AG04449 (cell line): ENCODE data around the gene YY2.

Experiments used
- CTCF ChIA-PET: fragments of 350-600 bp; formaldehyde crosslinking; extraction: SDS; loops from one replicate; lab custom pipeline; 2021; ENCODE audit warnings: antibody characterized with exemption; lab: Yijun Ruan, JAX
- POLR2A ChIA-PET: fragments of 400-600, 350-600 bp; formaldehyde crosslinking; extraction: SDS; loops from one replicate; lab custom pipeline; 2020; ENCODE audit warnings: antibody characterized with exemption, inconsistent platforms; lab: Yijun Ruan, JAX
- DNase-seq: peaks from one replicate; pipeline ENCODE4 v3.0.0-alpha.2; 2010; ENCODE audit warnings: low read depth, low spot score
- H3K4me3 ChIP-seq: 2 replicates; pipeline ENCODE4 v1.5.1; 2011; ENCODE audit warnings: low read depth, mild to moderate bottlenecking, control low read depth, low read length
- CTCF ChIP-seq: IDR thresholded peaks from one replicate; pipeline ENCODE4 v1.5.1; 2011; ENCODE audit warnings: mild to moderate bottlenecking, moderate library complexity, low read length, control low read depth, inconsistent platforms; ENCODE audit not compliant: insufficient read depth; ENCODE audit errors: missing control alignments

YY2 gene

GRCh38 chrX:21843179-21843578, 12.6 kb upstream of the YY2 start:
- POLR2A ChIA-PET, result no interaction called here
- CTCF ChIA-PET, result no interaction called here
- no peak overlapping the region for H3K4me3 ChIP-seq

GRCh38 chrX:21845096-21845495, 10.7 kb upstream of the YY2 start:
- DNase-seq, result no peak
- TF ChIP-seq CTCF, result no peak
- POLR2A ChIA-PET, result no interaction called here
- CTCF ChIA-PET, result interaction anchor here (1.3 kb wide), 1 partner anchor 140 kb away, joined by 4 read pairs; no protein-coding TSS in a partner anchor
- H3K4me3 ChIP-seq, result no peak overlapping the region

More at GRCh38 chrX:21843179-21843578, 12.6 kb upstream of the YY2 start:
- DNase-seq, result no peak
- no peak for TF ChIP-seq CTCF

DNA sequence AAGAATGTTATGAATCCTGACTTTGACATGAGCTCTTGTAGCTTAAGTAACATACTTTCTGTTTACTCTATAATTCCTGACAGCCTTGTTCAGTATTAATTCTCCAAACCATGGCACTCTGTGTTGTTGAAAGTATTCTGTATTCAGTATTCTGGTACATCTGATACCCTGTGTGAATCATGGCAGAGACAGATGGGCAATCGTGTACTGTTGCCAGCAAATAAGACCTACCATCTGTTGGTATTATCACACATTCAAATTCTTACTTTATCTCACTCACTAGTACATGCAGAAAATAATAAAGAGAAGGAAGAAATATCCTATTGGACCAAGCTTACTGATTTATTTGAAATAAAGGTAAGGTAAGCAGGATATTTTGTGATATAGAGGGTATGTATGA, 8.4 kb upstream of the YY2 start:
- no peak for DNase-seq
- ChIA-PET CTCF (no interaction called here), POLR2A (no interaction called here)
- no peak for TF ChIP-seq CTCF
- no peak overlapping the region for H3K4me3 ChIP-seq

DNA sequence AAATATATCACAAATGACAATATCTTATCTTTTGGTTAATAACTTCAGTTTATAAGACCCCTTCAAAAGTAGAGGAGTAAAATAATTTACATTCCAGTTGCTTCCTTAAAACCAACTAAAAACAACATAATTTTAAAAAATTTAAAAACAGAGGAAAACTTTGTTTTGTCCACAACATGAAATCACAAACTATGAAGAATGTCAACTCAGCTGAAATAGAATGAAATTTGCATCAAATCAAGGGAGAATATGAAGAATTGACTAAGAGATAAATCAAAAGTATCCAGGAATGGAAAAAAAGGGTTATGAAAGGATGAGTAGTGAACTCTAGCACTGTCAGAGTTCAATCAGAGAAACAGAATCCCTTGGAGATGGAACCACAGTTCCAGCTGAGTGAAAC, 2.2 kb upstream of the YY2 start:
- no peak overlapping the region for H3K4me3 ChIP-seq
- ChIA-PET POLR2A (no interaction called here), CTCF (no interaction called here)
- DNase-seq, result no peak
- no peak for TF ChIP-seq CTCF

- no peak overlapping the region for H3K4me3 ChIP-seq
- ChIA-PET POLR2A (no interaction called here), CTCF (no interaction called here)
- no peak for TF ChIP-seq CTCF
- DNase-seq, result no peak
Observed at GRCh38 chrX:21856504-21856903, 717 bp downstream of the YY2 start.

- no peak for TF ChIP-seq CTCF
- DNase-seq, result no peak
- CTCF ChIA-PET, result interaction anchor here (1.3 kb wide), 1 partner anchor 113 kb away, joined by 4 read pairs; no protein-coding TSS in a partner anchor
- POLR2A ChIA-PET, result no interaction called here
- no peak overlapping the region for H3K4me3 ChIP-seq
Observed at GRCh38 chrX:21863241-21863640, 7.5 kb downstream of the YY2 start.

GRCh38 chrX:21865436-21865835, 9.6 kb downstream of the YY2 start:
- DNase-seq, result no peak
- TF ChIP-seq CTCF, result no peak
- H3K4me3 ChIP-seq, result no peak overlapping the region
- CTCF ChIA-PET, result no interaction called here
- POLR2A ChIA-PET, result no interaction called here
